Upper lobe of left lung (tissue), 6 donors: ENCODE data around the gene MAEA. TPM values are rescaled to one million over a fixed set of nuclear protein-coding genes. Genes with fewer than 3 reads are reported as not detected.
A peak's percentile ranks its signal among the peaks of the same experiment; 100 is the strongest.

Source experiments
- ATAC-seq, 2 donors: fragments of 200-7000 bp; cut with Tn5 transposase; one replicate each; pipeline ENCODE4 v1.9.1; 2022; ENCODE audit warnings: mild to moderate bottlenecking in 2 of 2, moderate library complexity in 2 of 2; ENCODE audit not compliant: low FRiP score in 2 of 2
- DNase-seq, 2 donors: peaks; one replicate each; pipeline ENCODE4 v3.0.0-alpha.2; 2019 to 2020
- H3K27ac ChIP-seq, 4 donors: fragments of 200-600 bp; sonication (generic); one replicate each; pipeline ENCODE4 v1.5.1; 2016 to 2019
- H3K27me3 ChIP-seq, 4 donors: fragments of 200-600 bp; sonication (generic); one replicate each; pipeline ENCODE4 v1.5.1; 2017 to 2019
- H3K36me3 ChIP-seq, 4 donors: fragments of 200-600 bp; sonication (generic); one replicate each; pipeline ENCODE4 v1.5.1; 2016 to 2019
- H3K4me1 ChIP-seq, 4 donors: fragments of 200-600 bp; sonication (generic); one replicate each; pipeline ENCODE4 v1.5.1; 2018 to 2019
- H3K4me3 ChIP-seq, 4 donors: fragments of 200-600 bp; sonication (generic); one replicate each; pipeline ENCODE4 v1.5.1; 2017 to 2019; ENCODE audit warnings: mild to moderate bottlenecking in 2 of 4, moderate library complexity in 1 of 4
- H3K9me3 ChIP-seq, 4 donors: fragments of 200-600 bp; sonication (generic); one replicate each; pipeline ENCODE4 v1.5.1; 2018 to 2019
- CTCF ChIP-seq, 6 experiments: fragments of 450-650 bp in 4 of 6; fragments of 200-600 bp in 2 of 6; sonication (generic) in 2 of 6; IDR thresholded peaks; one replicate each; pipeline ENCODE4 v1.5.1; 2016 to 2019; ENCODE audit warnings: antibody characterized with exemption in 6 of 6
- EP300 ChIP-seq, 4 donors: sonication (generic); formaldehyde crosslinking; IDR thresholded peaks; one replicate each; pipeline ENCODE4 v1.5.1; 2017; ENCODE audit warnings: antibody characterized with exemption in 4 of 4, control low read depth in 2 of 4
- POLR2A ChIP-seq, 4 donors: fragments of 450-650 bp; IDR thresholded peaks; one replicate each; pipeline ENCODE4 v1.5.1; 2016 to 2017; ENCODE audit warnings: antibody characterized with exemption in 4 of 4, mild to moderate bottlenecking in 2 of 4
- POLR2AphosphoS5 ChIP-seq, 2 donors: sonication (generic); formaldehyde crosslinking; IDR thresholded peaks; one replicate each; pipeline ENCODE4 v1.5.1; 2017; ENCODE audit warnings: antibody characterized with exemption in 2 of 2
- WGBS, 2 donors: methylation state at CpG; one replicate each; pipeline ENCODE4 v1.1.5; 2017 to 2018; 5-methylcytosine and 5-hydroxymethylcytosine counted together
- total RNA-seq, 6 donors: library from RNA; depleted of rRNA in 4 of 6; stranded (reverse); fragments of >200 nt in 4 of 6; gene quantifications; one replicate each; pipeline versions ENCODE4 v1.1.0 to v1.2.1, GENCODE V29; 2016 to 2021
- donor health status: DM: no; HTN: no; CAD: no; lungs with moderate emphysema.
- donor health status: DM: no; HTN: yes; CAD: no; lungs with severe emphysema.

MAEA gene
- total RNA-seq, 6 donors from 2014 or later: 58.5 to 289 (median 73.0) TPM

DNA sequence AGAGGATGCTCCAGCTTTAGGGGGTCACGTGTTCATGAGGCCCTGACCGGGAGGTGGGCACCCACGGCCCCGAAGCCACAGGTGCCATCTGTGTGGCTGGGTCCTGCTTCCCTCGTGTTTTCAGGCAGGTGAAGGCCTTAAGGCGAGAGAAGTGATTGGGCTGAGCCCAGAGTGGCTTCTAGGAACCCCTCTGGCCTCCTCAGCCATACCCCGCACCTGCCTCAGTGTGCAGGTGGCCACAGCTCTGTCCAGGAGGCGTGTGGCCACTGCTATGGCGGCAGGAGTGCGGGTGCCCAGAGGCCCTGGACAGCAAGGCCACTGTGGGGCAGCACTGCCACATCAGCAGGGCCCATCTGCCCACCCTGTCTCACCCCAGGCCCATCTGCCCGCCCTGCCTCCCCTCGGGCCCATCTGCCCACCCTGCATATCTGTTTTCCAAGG lies 91.5 kb downstream of the MAEA start:
- Histone ChIP-seq H3K4me3 (no peak overlapping the region), H3K4me1 (no peaks in the 10 kb centered on the region), H3K9me3 (no peaks in the 10 kb centered on the region), H3K27me3 (no peaks in the 10 kb centered on the region), H3K27ac (no peak overlapping the region), H3K36me3 (peaks cover 8 to 66% (median 41%) of the 10 kb centered on the region in 4 donors)
- TF ChIP-seq CTCF (IDR thresholded peaks at IDR 0.05): no peak
- TF ChIP-seq POLR2A (IDR thresholded peaks at IDR 0.05): no peak
- TF ChIP-seq POLR2AphosphoS5 (IDR thresholded peaks at IDR 0.05): no peak
- ATAC-seq: no peak
- 93 to 97% methylated on average over 8 to 11 of the region's 12 CpGs for WGBS, 2 donors
- DNase-seq: peak in 1 of 2 donors; percentile 69

DNA sequence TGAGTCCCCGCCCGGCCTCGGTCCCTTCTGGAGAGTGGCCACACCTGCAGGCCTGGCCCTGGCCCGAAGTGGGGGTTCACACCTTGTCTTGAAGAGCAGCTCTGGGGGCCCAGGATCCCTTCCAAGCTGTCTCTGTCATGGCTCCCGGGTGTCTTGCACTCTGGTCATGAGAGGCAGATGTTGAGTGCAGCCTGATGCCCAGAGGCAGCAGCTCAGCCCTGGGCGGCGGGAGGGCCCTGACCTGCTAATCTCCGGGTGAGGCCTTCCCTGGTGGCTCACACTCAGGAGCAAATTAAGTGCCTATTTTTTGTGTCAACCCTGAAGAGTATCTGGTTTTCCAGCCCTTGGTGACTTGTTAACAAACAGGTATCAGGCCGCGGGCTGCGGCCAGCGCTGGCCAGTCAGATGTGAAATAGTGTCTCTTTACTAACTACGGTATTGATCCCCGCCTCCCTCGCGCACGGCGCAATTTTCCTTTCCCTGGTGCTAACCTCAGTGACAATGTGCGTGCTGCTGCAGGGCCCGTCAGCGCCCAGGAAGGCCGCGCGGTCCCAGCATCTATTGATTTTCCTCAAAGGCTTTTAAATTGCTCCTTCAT lies 92.4 kb downstream of the MAEA start:
- 92 to 95% methylated on average over 24 of the region's 24 CpGs for WGBS, 2 donors
- Histone ChIP-seq H3K27me3 (no peaks in the 10 kb centered on the region), H3K4me3 (no peak overlapping the region), H3K4me1 (no peaks in the 10 kb centered on the region), H3K36me3 (peaks cover 3 to 66% (median 37%) of the 10 kb centered on the region in 4 donors), H3K27ac (no peak overlapping the region), H3K9me3 (no peaks in the 10 kb centered on the region)
- TF ChIP-seq POLR2AphosphoS5 (IDR thresholded peaks at IDR 0.05) (no peak), EP300 (IDR thresholded peaks at IDR 0.05) (no peak), POLR2A (IDR thresholded peaks at IDR 0.05) (no peak), CTCF (IDR thresholded peaks at IDR 0.05) (no peak)
- no peak for ATAC-seq
- DNase-seq: peak in 1 of 2 donors; percentile 77

DNA sequence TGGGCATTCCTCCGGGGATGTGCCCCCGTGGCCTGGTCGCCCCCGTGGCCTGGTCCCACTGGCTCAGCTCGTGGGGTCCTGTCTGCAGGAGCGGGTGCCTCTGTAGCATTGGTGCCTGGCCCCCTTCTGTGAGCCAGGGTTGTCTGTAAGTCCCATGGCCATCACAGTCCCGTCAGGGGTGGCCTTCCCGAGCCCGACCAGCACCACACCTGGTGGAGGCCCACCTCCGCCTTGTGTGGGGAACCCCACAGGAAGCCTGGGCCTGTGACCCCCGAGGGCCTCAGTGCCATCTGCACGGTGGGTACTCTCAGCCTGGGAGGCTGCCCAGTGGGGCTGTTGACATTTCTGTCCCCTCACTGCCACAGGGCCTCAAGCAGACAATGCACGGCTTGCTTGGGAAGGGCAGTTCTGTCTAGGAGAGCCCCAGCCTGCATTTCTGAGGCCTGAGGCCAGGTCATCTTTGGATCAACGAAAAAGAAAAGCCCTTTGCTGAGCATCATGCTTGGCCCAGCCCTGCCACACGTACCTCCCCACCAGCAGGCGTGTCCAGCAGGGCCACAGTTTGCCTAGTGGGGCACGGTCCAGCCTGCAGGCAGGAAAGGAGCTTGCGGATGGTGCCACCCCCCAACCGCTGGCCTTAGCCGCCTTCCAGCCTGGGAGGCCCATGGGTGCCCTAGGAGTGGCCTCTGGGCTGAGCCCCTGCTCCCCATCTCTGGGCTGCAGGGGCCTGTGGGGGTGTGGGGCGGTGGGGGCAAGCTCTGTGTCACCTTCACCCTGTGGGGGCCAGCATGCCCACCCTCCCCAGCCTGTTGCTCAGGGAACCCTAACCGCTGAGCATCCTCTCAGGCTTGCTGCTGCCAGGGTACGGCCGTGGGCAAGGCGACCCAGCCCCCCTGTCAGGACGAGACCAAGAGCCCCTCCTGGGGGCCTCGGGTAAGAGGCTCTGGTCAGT lies 93.4 kb downstream of the MAEA start:
- Histone ChIP-seq H3K4me3 (no peak overlapping the region), H3K27ac (no peak overlapping the region), H3K9me3 (no peaks in the 10 kb centered on the region), H3K27me3 (no peaks in the 10 kb centered on the region), H3K36me3 (peaks cover 3 to 63% (median 33%) of the 10 kb centered on the region in 4 donors), H3K4me1 (no peaks in the 10 kb centered on the region)
- DNase-seq: peak in 1 of 2 donors; percentile 70
- ATAC-seq: no peak
- 88% methylated on average over 8 to 20 of the region's 27 CpGs for WGBS, 2 donors
- no peak for TF ChIP-seq POLR2A (IDR thresholded peaks at IDR 0.05)
- TF ChIP-seq POLR2AphosphoS5 (IDR thresholded peaks at IDR 0.05): no peak
- no peak for TF ChIP-seq EP300 (IDR thresholded peaks at IDR 0.05)
- no peak for TF ChIP-seq CTCF (IDR thresholded peaks at IDR 0.05)

DNA sequence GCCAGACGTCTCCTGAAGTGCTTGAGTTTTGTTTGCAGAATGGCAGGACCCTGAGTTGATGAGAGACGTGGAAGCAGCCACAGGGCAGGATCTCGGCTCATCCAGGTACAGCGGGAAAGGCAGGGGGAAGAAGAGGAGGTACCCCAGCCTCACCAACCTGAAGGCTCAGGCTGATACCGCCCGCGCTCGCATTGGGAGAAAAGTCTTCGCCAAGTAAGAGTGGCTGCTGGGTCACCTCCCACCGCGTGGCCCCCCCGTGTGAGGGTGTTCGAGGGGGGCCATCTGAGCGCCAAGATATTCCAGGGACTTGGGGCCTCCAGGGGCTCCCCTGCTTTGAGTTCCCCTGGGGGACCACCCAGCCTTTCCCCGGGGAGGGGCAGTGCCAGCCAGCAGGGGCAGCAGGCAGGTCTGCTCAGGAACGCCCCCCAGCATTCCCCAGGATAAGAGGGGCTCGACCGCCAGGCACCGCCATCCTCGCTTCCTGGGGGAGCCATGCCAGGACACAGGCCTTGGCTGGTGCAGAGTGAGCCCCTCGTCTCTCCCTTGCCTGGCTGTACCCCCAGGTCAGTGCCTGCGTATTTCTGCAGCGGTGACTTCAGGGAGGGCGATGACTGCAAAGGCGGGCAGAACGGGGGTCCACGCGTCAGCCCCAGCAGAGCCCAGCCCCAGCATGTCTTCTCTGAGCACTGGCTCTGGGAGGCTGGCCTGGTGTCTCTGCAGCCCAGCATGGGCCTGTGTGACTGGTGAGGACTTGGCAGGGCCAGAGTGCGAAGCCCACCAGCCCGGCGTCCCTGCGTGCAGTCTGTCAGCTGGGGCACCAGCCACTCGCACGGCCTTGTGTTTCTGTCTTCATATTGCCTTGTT lies 94.3 kb downstream of the MAEA start:
- no peak overlapping the region for H3K27ac ChIP-seq
- peak in 1 of 2 donors; percentile 64 for DNase-seq
- no peaks in the 10 kb centered on the region for H3K27me3 ChIP-seq
- no peaks in the 10 kb centered on the region for H3K4me1 ChIP-seq
- 94 to 98% methylated on average over 8 to 29 of the region's 34 CpGs for WGBS, 2 donors
- H3K4me3 ChIP-seq: no peak overlapping the region
- no peak for TF ChIP-seq EP300 (IDR thresholded peaks at IDR 0.05)
- no peak for TF ChIP-seq POLR2A (IDR thresholded peaks at IDR 0.05)
- TF ChIP-seq CTCF (IDR thresholded peaks at IDR 0.05): no peak
- no peak for TF ChIP-seq POLR2AphosphoS5 (IDR thresholded peaks at IDR 0.05)
- H3K36me3 ChIP-seq: peaks cover 3 to 63% (median 31%) of the 10 kb centered on the region in 4 donors
- H3K9me3 ChIP-seq: peaks cover 0 to 8% (median 5%) of the 10 kb centered on the region in 4 donors
- no peak for ATAC-seq
